ENCODE measurements around the gene RABGAP1L. TPM values are rescaled to one million over a fixed set of nuclear protein-coding genes. Genes with fewer than 3 reads are reported as not detected.

The RABGAP1L gene
- total RNA-seq, 1 donor from 2014 or later, result 83.9 TPM

DNA sequence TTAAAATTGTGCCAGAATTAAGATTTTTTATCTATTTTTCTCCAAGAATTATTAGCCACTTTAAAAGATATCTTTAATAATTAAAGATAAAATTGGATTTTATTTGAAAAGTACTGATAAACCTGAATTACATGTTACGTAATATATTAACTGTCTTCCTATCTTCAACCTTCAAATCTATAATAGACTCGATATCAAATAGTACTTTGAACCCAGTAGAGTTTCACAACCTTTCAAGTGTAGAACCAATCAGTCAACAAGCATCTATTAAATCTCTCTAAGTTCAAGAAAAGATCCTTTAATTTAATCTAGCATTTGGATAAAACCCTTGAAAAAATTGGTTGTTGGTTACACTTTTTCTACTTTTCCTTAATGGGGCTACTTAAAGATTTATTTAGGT is 559.9 kb downstream of the RABGAP1L start:
- intact Hi-C loops (cut with DNase I), result no loop called here
- Histone ChIP-seq H3K4me1 (no peaks in the 10 kb centered on the region), H3K9me3 (no peaks in the 10 kb centered on the region), H3K27me3 (ENCODE audit: low read depth) (no peaks in the 10 kb centered on the region), H3K36me3 (no peaks in the 10 kb centered on the region), H3K4me3 (no peak overlapping the region), H3K27ac (no peak overlapping the region)
- DNase-seq, result no peak
- no peak for ATAC-seq
- TF ChIP-seq, protein P1, sequence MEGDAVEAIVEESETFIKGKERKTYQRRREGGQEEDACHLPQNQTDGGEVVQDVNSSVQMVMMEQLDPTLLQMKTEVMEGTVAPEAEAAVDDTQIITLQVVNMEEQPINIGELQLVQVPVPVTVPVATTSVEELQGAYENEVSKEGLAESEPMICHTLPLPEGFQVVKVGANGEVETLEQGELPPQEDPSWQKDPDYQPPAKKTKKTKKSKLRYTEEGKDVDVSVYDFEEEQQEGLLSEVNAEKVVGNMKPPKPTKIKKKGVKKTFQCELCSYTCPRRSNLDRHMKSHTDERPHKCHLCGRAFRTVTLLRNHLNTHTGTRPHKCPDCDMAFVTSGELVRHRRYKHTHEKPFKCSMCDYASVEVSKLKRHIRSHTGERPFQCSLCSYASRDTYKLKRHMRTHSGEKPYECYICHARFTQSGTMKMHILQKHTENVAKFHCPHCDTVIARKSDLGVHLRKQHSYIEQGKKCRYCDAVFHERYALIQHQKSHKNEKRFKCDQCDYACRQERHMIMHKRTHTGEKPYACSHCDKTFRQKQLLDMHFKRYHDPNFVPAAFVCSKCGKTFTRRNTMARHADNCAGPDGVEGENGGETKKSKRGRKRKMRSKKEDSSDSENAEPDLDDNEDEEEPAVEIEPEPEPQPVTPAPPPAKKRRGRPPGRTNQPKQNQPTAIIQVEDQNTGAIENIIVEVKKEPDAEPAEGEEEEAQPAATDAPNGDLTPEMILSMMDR (IDR thresholded peaks at IDR 0.05), result no peak

DNA sequence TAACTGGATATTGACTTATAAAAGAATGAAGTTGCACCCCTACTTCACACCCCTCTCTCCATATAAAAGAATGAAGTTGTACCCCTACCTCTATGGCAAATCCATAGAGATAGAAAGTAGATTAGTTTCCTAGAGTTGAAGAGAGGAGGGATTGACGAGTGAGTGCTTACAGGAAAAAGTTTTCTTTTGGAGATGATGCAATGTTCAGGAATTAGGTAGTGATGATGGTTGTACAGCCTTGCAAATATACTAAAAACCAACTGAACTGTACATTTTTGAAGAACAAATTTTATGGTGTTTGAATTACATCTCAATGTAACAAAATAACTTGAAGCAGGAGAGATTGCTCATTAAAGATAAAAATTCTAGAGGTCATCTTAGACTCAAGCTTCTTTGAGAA is 561.3 kb downstream of the RABGAP1L start:
- Histone ChIP-seq H3K4me1 (no peaks in the 10 kb centered on the region), H3K36me3 (no peaks in the 10 kb centered on the region), H3K27ac (no peak overlapping the region), H3K27me3 (ENCODE audit: low read depth) (no peaks in the 10 kb centered on the region), H3K9me3 (no peaks in the 10 kb centered on the region), H3K4me3 (no peak overlapping the region)
- DNase-seq (no peak), ATAC-seq (no peak)
- intact Hi-C loops (cut with DNase I), result no loop called here
- TF ChIP-seq, protein P1 (IDR thresholded peaks at IDR 0.05), result no peak

DNA sequence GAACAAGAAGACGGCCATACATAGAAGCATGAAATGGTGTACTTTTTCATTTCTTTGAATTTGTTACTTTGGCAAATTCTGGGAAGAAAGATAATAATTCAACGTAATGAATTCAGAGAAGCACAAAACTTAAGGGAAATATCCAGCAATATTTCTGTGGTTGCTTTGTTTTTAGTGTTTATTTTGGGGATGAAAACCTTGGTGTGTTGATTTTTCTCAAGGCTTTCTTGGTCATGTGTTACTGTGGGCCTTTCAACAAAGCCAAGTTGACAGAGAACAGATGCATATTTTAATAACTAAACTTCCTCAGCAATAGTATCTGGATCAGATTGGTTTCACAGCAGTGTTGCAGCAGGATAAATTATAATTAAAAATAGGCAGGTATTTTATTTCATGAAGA is 561.9 kb downstream of the RABGAP1L start:
- Histone ChIP-seq H3K4me1 (no peaks in the 10 kb centered on the region), H3K9me3 (no peaks in the 10 kb centered on the region), H3K36me3 (no peaks in the 10 kb centered on the region), H3K27ac (no peak overlapping the region), H3K27me3 (ENCODE audit: low read depth) (no peaks in the 10 kb centered on the region), H3K4me3 (no peak overlapping the region)
- TF ChIP-seq, protein P1 (IDR thresholded peaks at IDR 0.05), result no peak
- intact Hi-C loops (cut with DNase I), result no loop called here
- DNase-seq, result no peak
- no peak for ATAC-seq

DNA sequence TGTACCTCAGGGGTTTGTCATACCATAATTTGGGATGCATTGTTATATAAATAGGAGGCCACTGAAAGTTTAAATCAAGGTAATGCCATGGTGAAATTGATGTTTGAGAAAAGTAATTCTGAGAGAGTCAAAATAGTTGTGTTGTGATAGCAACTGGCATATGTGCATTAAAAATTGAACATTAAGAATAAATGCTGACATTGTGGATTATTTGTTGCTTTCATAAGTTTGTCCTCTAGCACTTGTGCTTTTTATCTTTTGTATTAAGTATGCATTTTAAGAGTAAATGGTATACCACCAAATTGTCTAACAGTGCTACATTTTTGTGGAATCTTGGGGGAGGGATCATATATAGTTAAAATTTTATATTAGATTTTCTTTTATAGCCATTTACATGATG is 564.5 kb downstream of the RABGAP1L start:
- H3K4me3 ChIP-seq, result no peak overlapping the region
- no peaks in the 10 kb centered on the region for H3K4me1 ChIP-seq
- intact Hi-C loops (cut with DNase I), result no loop called here
- ATAC-seq, result no peak
- H3K9me3 ChIP-seq, result no peaks in the 10 kb centered on the region
- H3K27me3 ChIP-seq (ENCODE audit: low read depth), result no peaks in the 10 kb centered on the region
- DNase-seq, result no peak
- TF ChIP-seq, protein P1 (IDR thresholded peaks at IDR 0.05), result no peak
- H3K27ac ChIP-seq, result no peak overlapping the region
- H3K36me3 ChIP-seq, result no peaks in the 10 kb centered on the region

DNA sequence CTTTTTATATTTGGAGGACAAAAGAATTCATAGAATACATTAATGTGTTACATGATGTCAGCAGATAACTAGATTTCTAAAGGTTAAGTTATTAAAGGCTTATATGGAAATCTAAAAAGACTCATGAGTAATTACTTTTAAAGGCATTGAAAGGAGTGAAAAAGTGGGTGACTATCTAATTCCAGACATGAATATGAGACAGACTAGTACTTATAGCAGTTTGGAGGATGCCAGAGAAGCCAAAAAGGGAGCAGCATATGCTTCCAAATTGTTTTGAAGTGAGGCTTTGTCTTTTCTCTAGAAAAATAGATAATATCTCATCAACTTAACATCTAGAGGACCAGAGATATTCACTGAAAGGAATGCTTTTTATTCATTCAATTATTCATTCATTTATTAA is 564.9 kb downstream of the RABGAP1L start:
- no peaks in the 10 kb centered on the region for H3K36me3 ChIP-seq
- H3K27me3 ChIP-seq (ENCODE audit: low read depth), result no peaks in the 10 kb centered on the region
- H3K4me1 ChIP-seq, result no peaks in the 10 kb centered on the region
- DNase-seq, result no peak
- no peak for ATAC-seq
- H3K27ac ChIP-seq, result no peak overlapping the region
- H3K9me3 ChIP-seq, result no peaks in the 10 kb centered on the region
- TF ChIP-seq, protein P1 (IDR thresholded peaks at IDR 0.05), result no peak
- intact Hi-C loops (cut with DNase I), result no loop called here
- H3K4me3 ChIP-seq, result no peak overlapping the region
